A549 treated with CpdA at 1 μM for 4 hours (cell line): Measurements from ENCODE around the gene BTBD2. TPM values are rescaled to one million over a fixed set of nuclear protein-coding genes. Genes with fewer than 3 reads are reported as not detected.

Experiments
- total RNA-seq: library from RNA; stranded (reverse); fragments of 200-300 nt; extraction: Qiagen RNA extraction; gene quantifications from 5 replicates; pipeline ENCODE4 v1.2.3, GENCODE V29; 2022; ENCODE audit warnings: low read depth

The BTBD2 gene
- total RNA-seq: 28.5 to 46.5 TPM (median 39.4 TPM) in 5 replicates

GRCh38 chr19:2015608-2015950 lies at the start of gene BTBD2:
Gene BTBD2, minus strand, starts transcription at chr19:2015714. Its CDS starts 11 bp downstream, at chr19:2015703.

GRCh38 chr19:2050991-2051772 lies 35.7 kb upstream of the BTBD2 start, which contains the start of gene MKNK2:
Gene MKNK2, minus strand, starts transcription at chr19:2051244. Its CDS starts 393 bp downstream, at chr19:2050851.

DNA sequence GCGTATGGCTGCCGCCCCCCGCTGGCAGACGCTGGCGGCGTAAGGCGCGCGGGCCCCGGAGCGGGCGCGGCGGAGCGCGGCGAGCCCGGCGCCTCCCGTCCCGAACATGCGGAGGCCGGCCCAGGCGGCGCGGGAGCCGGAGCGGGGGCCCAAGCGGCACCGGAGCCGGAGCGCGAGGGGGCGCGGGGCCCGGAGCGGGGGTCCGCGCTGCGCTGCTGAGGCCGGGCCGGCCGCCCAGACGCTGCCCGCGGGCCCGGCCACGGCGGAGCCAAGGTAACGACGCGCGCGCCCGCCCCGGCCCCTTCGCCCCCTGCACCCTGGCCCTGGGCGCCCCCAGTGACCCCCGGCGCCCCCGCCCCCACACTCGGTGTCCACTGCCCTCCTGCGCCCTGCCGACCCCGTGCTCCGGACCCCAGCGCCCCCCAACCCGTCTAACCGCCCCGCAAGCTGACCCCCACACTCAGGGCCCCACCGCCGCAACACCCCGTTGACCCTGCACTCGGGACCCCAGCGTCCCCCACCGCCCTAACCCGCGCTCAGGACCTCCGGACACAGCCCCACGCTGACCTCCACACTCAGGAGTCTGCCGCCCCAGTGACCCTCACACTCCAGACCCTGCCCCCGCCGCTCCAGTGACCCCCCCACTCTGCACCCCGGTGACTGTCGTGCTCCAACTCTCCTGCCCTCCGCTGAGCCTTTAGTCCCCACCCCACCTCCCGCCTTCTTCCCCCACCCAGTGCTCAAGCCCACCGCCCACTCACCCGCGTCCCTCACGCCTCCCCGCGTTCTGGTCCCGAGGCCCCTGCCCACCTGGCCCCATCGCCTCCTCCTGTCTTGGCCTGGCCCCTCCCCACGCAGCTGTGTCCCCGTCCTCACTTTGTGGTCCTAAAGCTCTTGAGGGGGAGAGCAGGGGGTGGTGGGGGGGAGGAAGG lies 74.1 kb downstream of the BTBD2 start, which contains the start of gene CSNK1G2:
CSNK1G2 (plus strand) TSS at position 27 of the 932 bp plus-strand sequence. CDS start 28,601 bp downstream, outside the sequence.

Other genes starting within 250 kb of the BTBD2 start
- 2.3 to 3.2 TPM (median 2.9 TPM) in 5 replicates for gene ATP8B3, start 203.4 kb downstream of the BTBD2 start, total RNA-seq
- 18.7 to 22.8 TPM (median 19.8 TPM) in 5 replicates for gene REXO1, start 167.2 kb downstream of the BTBD2 start, total RNA-seq
- gene KLF16, start 152.1 kb downstream of the BTBD2 start, total RNA-seq: 18.2 to 29.1 TPM (median 24.8 TPM) in 5 replicates
- gene ABHD17A, start 130.2 kb downstream of the BTBD2 start, total RNA-seq: 18.8 to 39.2 TPM (median 35.8 TPM) in 5 replicates
- 2.8 to 7.6 TPM (median 6.3 TPM) in 5 replicates for gene ADAT3, start 110.3 kb downstream of the BTBD2 start, total RNA-seq
- 45.8 to 74.4 TPM (median 54.8 TPM) in 5 replicates for gene SCAMP4, start 110.3 kb downstream of the BTBD2 start, total RNA-seq
- gene CSNK1G2, start 74.5 kb downstream of the BTBD2 start, total RNA-seq: 32.6 to 49.8 TPM (median 45.6 TPM) in 5 replicates
- 27.2 to 56.0 TPM (median 48.2 TPM) in 5 replicates for gene MKNK2, start 35.5 kb upstream of the BTBD2 start, total RNA-seq
- gene MOB3A, start 80.6 kb upstream of the BTBD2 start, total RNA-seq: 10.5 to 11.7 TPM (median 10.7 TPM) in 5 replicates
- 0.46 to 0.97 TPM (median 0.55 TPM) in 5 replicates for gene IZUMO4, start 81.2 kb upstream of the BTBD2 start, total RNA-seq
- gene AP3D1, start 135.9 kb upstream of the BTBD2 start, total RNA-seq: 65.1 to 87.0 TPM (median 85.0 TPM) in 5 replicates
- 11.9 to 18.4 TPM (median 16.2 TPM) in 5 replicates for gene DOT1L, start 148.2 kb upstream of the BTBD2 start, total RNA-seq
- 36.6 to 53.7 TPM (median 50.9 TPM) in 5 replicates for gene PLEKHJ1, start 220.6 kb upstream of the BTBD2 start, total RNA-seq
- gene SF3A2, start 221.1 kb upstream of the BTBD2 start, total RNA-seq: 64.6 to 77.1 TPM (median 71.0 TPM) in 5 replicates
- gene AMH, start 233.6 kb upstream of the BTBD2 start, total RNA-seq: 10.6 to 22.6 TPM (median 18.9 TPM) in 5 replicates
- 0.79 to 1.2 TPM (median 0.89 TPM) in 5 replicates for gene JSRP1, start 240.7 kb upstream of the BTBD2 start, total RNA-seq